PFSK-1 (cell line): ENCODE data around the gene ANXA6.

Source experiments
- FOXP2 ChIP-seq: optimal IDR thresholded peaks from 2 replicates; pipeline ENCODE3; 2011; ENCODE audit warnings: borderline replicate concordance, control low read depth, inconsistent platforms; ENCODE audit not compliant: insufficient read depth; ENCODE audit errors: extremely low read length, extremely low read depth
- SIN3A ChIP-seq: IDR thresholded peaks from 2 replicates; pipeline ENCODE4 v1.6.1; 2012; ENCODE audit warnings: mild to moderate bottlenecking, low read length, moderate library complexity, borderline replicate concordance; ENCODE audit not compliant: insufficient read depth
- TF ChIP-seq, protein P1 (sequence below), 2 experiments: IDR thresholded peaks; 2 replicates each; pipeline versions ENCODE4 v1.6.1 to v1.8.0; 2011 to 2012; ENCODE audit warnings: low read depth in 2 of 2, low read length in 2 of 2, control low read depth in 1 of 2, inconsistent platforms in 1 of 2, mild to moderate bottlenecking in 1 of 2, moderate library complexity in 1 of 2; ENCODE audit not compliant: insufficient read depth in 1 of 2

DNA sequence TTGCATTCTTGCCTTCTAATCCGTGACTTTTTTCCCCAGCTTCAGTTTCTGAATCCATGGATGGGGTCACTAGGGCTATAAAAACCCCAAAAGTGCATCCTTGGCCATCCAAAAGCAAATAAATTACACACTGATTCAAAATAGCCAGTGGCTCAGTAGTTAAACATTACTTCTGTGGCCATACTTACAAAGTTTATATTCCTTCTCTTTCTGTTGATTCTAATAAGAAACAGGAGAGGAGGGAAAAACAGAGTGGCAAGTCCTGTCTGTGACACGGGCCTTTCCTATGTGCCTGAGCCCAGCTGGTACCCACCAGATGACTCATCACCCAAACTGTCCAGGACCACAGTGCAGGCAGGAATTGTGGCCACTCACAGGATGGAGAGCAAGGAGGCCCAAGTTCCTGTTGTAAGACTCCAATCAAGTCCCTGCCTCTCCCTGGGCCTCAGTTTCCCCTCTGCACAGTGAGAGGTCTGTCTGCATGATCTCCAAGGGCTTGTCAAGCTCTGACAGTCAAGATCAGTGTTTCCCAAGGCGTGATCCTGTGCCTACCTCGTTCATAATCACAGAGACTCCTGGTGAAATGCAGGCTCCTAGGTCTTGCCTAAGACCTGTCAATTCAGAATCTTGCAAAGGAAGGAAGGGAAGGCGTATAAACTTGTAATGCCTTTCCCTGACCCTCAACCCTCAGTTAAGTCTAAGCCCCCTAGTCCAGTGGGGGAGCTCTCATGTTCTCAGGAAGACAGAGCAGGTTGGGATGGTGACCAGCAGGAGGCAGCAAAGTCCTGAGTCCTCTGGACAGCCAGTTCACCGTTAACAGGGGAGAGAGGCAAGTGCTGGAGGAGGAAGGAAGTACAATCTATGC, 106.3 kb downstream of the ANXA6 start:
- TF ChIP-seq, protein P1, sequence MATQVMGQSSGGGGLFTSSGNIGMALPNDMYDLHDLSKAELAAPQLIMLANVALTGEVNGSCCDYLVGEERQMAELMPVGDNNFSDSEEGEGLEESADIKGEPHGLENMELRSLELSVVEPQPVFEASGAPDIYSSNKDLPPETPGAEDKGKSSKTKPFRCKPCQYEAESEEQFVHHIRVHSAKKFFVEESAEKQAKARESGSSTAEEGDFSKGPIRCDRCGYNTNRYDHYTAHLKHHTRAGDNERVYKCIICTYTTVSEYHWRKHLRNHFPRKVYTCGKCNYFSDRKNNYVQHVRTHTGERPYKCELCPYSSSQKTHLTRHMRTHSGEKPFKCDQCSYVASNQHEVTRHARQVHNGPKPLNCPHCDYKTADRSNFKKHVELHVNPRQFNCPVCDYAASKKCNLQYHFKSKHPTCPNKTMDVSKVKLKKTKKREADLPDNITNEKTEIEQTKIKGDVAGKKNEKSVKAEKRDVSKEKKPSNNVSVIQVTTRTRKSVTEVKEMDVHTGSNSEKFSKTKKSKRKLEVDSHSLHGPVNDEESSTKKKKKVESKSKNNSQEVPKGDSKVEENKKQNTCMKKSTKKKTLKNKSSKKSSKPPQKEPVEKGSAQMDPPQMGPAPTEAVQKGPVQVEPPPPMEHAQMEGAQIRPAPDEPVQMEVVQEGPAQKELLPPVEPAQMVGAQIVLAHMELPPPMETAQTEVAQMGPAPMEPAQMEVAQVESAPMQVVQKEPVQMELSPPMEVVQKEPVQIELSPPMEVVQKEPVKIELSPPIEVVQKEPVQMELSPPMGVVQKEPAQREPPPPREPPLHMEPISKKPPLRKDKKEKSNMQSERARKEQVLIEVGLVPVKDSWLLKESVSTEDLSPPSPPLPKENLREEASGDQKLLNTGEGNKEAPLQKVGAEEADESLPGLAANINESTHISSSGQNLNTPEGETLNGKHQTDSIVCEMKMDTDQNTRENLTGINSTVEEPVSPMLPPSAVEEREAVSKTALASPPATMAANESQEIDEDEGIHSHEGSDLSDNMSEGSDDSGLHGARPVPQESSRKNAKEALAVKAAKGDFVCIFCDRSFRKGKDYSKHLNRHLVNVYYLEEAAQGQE (IDR thresholded peaks at IDR 0.05; ENCODE audit: insufficient read depth in 1 of 2, low read depth in 2 of 2, low read length in 2 of 2): no peak
- TF ChIP-seq SIN3A (no peak), FOXP2 (peak; percentile 23)
